GM10266 (cell line): ENCODE measurements around the gene CGB3.

Experiments
- DNase-seq: peaks from one replicate; pipeline ENCODE4 v3.0.0; 2012; ENCODE audit errors: extremely low spot score
- TF ChIP-seq, protein P1 (sequence below): IDR thresholded peaks from 2 replicates; pipeline ENCODE4 v1.5.1; 2012; ENCODE audit warnings: mild to moderate bottlenecking, low read depth; ENCODE audit not compliant: control insufficient read depth, insufficient read depth; ENCODE audit errors: missing control alignments

CGB3 gene

GRCh38 chr19:48975947-48976847, 47.9 kb downstream of the CGB3 start:
- TF ChIP-seq, protein P1, sequence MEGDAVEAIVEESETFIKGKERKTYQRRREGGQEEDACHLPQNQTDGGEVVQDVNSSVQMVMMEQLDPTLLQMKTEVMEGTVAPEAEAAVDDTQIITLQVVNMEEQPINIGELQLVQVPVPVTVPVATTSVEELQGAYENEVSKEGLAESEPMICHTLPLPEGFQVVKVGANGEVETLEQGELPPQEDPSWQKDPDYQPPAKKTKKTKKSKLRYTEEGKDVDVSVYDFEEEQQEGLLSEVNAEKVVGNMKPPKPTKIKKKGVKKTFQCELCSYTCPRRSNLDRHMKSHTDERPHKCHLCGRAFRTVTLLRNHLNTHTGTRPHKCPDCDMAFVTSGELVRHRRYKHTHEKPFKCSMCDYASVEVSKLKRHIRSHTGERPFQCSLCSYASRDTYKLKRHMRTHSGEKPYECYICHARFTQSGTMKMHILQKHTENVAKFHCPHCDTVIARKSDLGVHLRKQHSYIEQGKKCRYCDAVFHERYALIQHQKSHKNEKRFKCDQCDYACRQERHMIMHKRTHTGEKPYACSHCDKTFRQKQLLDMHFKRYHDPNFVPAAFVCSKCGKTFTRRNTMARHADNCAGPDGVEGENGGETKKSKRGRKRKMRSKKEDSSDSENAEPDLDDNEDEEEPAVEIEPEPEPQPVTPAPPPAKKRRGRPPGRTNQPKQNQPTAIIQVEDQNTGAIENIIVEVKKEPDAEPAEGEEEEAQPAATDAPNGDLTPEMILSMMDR, result no peak
- no peak for DNase-seq
